Testis (tissue), 3 donors: ENCODE measurements around the gene HMOX1. TPM values are rescaled to one million over a fixed set of nuclear protein-coding genes. Genes with fewer than 3 reads are reported as not detected.

Experiments used
- DNase-seq: peaks from one replicate; pipeline ENCODE4 v3.0.0-alpha.2; 2019
- H3K27ac ChIP-seq, 2 donors: fragments of 200-600 bp; sonication (generic); one replicate each; pipeline ENCODE4 v1.5.1; 2019
- H3K27me3 ChIP-seq: fragments of 200-600 bp; sonication (generic); one replicate; pipeline ENCODE4 v1.5.1; 2019
- H3K36me3 ChIP-seq: fragments of 200-600 bp; sonication (generic); one replicate; pipeline ENCODE4 v1.5.1; 2017; ENCODE audit warnings: low read depth; ENCODE audit errors: missing control alignments
- H3K4me1 ChIP-seq: fragments of 200-600 bp; sonication (generic); one replicate; pipeline ENCODE4 v1.5.1; 2019
- H3K4me3 ChIP-seq, 2 donors: fragments of 200-600 bp; sonication (generic); one replicate each; pipeline ENCODE4 v1.5.1; 2017 to 2019
- H3K9me3 ChIP-seq: fragments of 200-600 bp; sonication (generic); one replicate; pipeline ENCODE4 v1.5.1; 2017
- CTCF ChIP-seq, 3 experiments: fragments of 450-650 bp in 2 of 3; fragments of 200-600 bp in 1 of 3; sonication (generic) in 1 of 3; IDR thresholded peaks; one replicate each; pipeline ENCODE4 v1.5.1; 2016 to 2019; ENCODE audit warnings: antibody characterized with exemption in 3 of 3, mild to moderate bottlenecking in 2 of 3, moderate library complexity in 1 of 3
- POLR2A ChIP-seq: fragments of 450-650 bp; IDR thresholded peaks from one replicate; pipeline ENCODE4 v1.6.1; 2017; ENCODE audit warnings: antibody characterized with exemption, mild to moderate bottlenecking, moderate library complexity
- WGBS, 2 donors: methylation state at CpG; one replicate each; pipeline ENCODE4 v1.1.5; 2018; 5-methylcytosine and 5-hydroxymethylcytosine counted together
- intact Hi-C: fragments of 100-400 bp; cut with DNase I; formaldehyde crosslinking; loops from one replicate; pipeline ENCODE4 v1.15.1; 2023; ENCODE audit warnings: low total_unique reads
- polyA plus RNA-seq: library from polyadenylated mRNA; stranded (reverse); fragments of 350-450 nt; fragmentation: Illumina TruSeq; extraction: RNeasy Lipid Tissue Mini Kit (QIAGEN cat#74804); gene quantifications from one replicate; pipeline ENCODE4 v1.2.3, GENCODE V29; 2014; ENCODE audit warnings: low read depth, low replicate concordance; ENCODE audit not compliant: insufficient read depth
- total RNA-seq, 2 donors: library from RNA; depleted of rRNA; stranded (reverse); fragments of >200 nt; gene quantifications; one replicate each; pipeline ENCODE4 v1.2.3, GENCODE V29; 2016

Gene HMOX1
- total and polyA plus RNA-seq, 3 donors from 2014 or later: 22.0 to 37.8 (median 35.2) TPM

GRCh38 chr22:35403356-35403755 lies 22.5 kb downstream of the HMOX1 start:
- no peak for DNase-seq
- WGBS, 2 donors: 60 to 61% methylated on average over 7 of the region's 7 CpGs
- intact Hi-C loops: no loop called here
- no peak for TF ChIP-seq POLR2A
- no peak for TF ChIP-seq CTCF (IDR thresholded peaks at IDR 0.05)
- H3K36me3 ChIP-seq: no peaks in the 10 kb centered on the region
- H3K4me3 ChIP-seq: no peak overlapping the region
- H3K9me3 ChIP-seq: no peaks in the 10 kb centered on the region
- no peaks in the 10 kb centered on the region for H3K27me3 ChIP-seq
- peaks cover 17% of the 10 kb centered on the region for H3K4me1 ChIP-seq
- no peak overlapping the region for H3K27ac ChIP-seq

GRCh38 chr22:35404176-35404575 lies 23.3 kb downstream of the HMOX1 start:
- Histone ChIP-seq H3K27ac (no peak overlapping the region), H3K36me3 (no peaks in the 10 kb centered on the region), H3K9me3 (no peaks in the 10 kb centered on the region), H3K27me3 (no peaks in the 10 kb centered on the region), H3K4me1 (peaks cover 15% of the 10 kb centered on the region), H3K4me3 (no peak overlapping the region)
- DNase-seq: no peak
- 90 to 93% methylated on average over 5 of the region's 5 CpGs for WGBS, 2 donors
- intact Hi-C loops: no loop called here
- TF ChIP-seq CTCF (IDR thresholded peaks at IDR 0.05) (no peak), POLR2A (no peak)

DNA sequence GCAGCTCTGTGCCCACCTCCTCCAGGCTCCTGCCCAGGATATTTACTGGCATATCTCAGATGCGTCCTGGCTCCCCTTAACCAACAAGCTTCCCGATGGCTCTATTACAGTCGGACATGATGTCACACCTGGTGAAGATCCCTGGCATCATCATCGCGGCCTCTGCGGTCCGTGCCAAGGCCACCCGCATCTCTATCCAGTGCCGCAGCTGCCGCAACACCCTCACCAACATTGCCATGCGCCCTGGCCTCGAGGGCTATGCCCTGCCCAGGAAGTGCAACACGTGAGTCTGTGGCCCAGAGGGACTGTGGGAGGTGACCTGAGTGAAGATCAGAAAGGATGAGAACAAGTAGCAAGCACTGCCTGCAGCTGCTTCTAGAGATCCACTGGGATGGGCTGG lies 25.5 kb downstream of the HMOX1 start:
- Histone ChIP-seq H3K36me3 (no peaks in the 10 kb centered on the region), H3K9me3 (no peaks in the 10 kb centered on the region), H3K4me1 (peaks cover 5% of the 10 kb centered on the region), H3K27me3 (no peaks in the 10 kb centered on the region), H3K27ac (no peak overlapping the region), H3K4me3 (no peak overlapping the region)
- 93 to 94% methylated on average over 13 of the region's 13 CpGs for WGBS, 2 donors
- no peak for DNase-seq
- intact Hi-C loops: no loop called here
- TF ChIP-seq POLR2A (no peak), CTCF (IDR thresholded peaks at IDR 0.05) (no peak)

- intact Hi-C loops: no loop called here
- no peaks in the 10 kb centered on the region for H3K9me3 ChIP-seq
- DNase-seq: no peak
- no peaks in the 10 kb centered on the region for H3K27me3 ChIP-seq
- WGBS, 2 donors: 77 to 91% methylated on average over 7 of the region's 7 CpGs
- H3K4me1 ChIP-seq: peaks cover 5% of the 10 kb centered on the region
- TF ChIP-seq CTCF (IDR thresholded peaks at IDR 0.05) (no peak), POLR2A (no peak)
- H3K4me3 ChIP-seq: no peak overlapping the region
- no peak overlapping the region for H3K27ac ChIP-seq
- H3K36me3 ChIP-seq: no peaks in the 10 kb centered on the region
Observed at GRCh38 chr22:35407362-35407761, 26.5 kb downstream of the HMOX1 start.

DNA sequence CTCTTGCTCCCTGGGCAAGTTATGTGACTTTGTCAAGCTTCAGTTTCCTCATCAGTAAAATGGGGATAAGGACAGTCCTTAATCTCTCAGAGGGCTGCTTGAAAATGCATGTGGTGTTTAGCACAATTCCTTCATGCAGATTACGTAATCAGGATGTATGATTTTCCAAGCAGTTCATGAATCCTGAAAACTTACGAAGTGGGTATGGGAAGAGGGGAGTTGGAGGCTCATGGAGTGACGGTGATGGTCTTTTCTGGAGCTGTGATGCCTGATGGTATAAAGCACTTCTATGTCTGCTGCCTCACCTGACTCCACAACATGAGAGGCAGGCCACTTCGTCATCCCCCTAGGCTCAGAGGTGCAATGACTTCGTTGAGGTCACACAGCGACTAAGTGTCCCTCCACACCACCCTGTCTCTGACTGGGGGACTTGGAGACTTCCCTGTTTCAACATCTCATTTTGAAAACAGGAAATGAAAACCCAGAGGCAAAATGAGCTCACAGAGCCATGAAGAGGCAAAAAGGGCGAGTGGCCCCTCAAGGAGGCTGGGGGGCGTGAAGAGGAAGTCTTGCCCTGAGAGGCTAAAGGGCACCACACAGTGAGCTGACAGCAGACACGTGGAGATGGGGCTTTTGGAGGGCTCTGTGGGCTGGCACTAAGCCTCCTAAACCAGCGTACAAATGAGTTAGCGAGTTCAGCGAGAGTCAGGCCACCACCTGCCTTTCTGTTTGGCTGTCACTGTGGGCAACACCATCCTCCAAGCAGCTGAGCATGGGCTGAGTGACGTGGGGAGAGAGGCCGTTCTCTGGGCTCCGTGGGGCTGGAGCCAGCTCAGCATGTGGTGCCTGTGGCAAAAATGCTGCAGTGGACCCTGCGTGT lies 29.1 kb downstream of the HMOX1 start:
- no peak overlapping the region for H3K27ac ChIP-seq
- WGBS, 2 donors: 88 to 89% methylated on average over 12 to 16 of the region's 16 CpGs
- DNase-seq: no peak
- H3K36me3 ChIP-seq: no peaks in the 10 kb centered on the region
- no peaks in the 10 kb centered on the region for H3K27me3 ChIP-seq
- H3K4me3 ChIP-seq: no peak overlapping the region
- intact Hi-C loops: no loop called here
- H3K4me1 ChIP-seq: no peaks in the 10 kb centered on the region
- no peaks in the 10 kb centered on the region for H3K9me3 ChIP-seq
- no peak for TF ChIP-seq CTCF (IDR thresholded peaks at IDR 0.05)
- TF ChIP-seq POLR2A: no peak
